Measurements from ENCODE around the gene KCNH1. TPM values are rescaled to one million over a fixed set of nuclear protein-coding genes. Genes with fewer than 3 reads are reported as not detected.

KCNH1 gene
- total and polyA plus RNA-seq, 10 of the 15 experiments (the other 5 are each of a cell fraction or from before 2014, with no cell fraction given), result 0.02 to 0.04 (median 0.04) TPM; not detected in 7

GRCh38 chr1:210900079-210900478 is 233.9 kb downstream of the KCNH1 start:
- no peak overlapping the region for H3K9ac ChIP-seq (ENCODE audit: control insufficient read depth, insufficient read depth, low read length)
- no peaks in the 10 kb centered on the region for H3K79me2 ChIP-seq (ENCODE audit: control insufficient read depth, insufficient read depth, low read length)
- no peak overlapping the region for H2AFZ ChIP-seq (ENCODE audit: control insufficient read depth, low read depth, low read length)
- no peak overlapping the region for H3K4me3 ChIP-seq
- BruUV-seq (replicated peaks), result no TSS peak
- intact Hi-C loops (cut with micrococcal nuclease; ENCODE audit: unreplicated experiment), result no loop called here
- no peaks in the 10 kb centered on the region for H3K36me3 ChIP-seq (ENCODE audit: control insufficient read depth in 2 of 2, insufficient read depth in 2 of 2, low read length in 1 of 2)
- H3K4me2 ChIP-seq (ENCODE audit: control insufficient read depth, insufficient read depth), result no peak overlapping the region
- no peaks in the 10 kb centered on the region for H3K4me1 ChIP-seq (ENCODE audit: control insufficient read depth, insufficient read depth, low read length)
- DNase-seq (ENCODE audit: low read depth, low spot score), result no peak
- ChIA-PET SMC1A (ENCODE audit: uncharacterized antibody, unreplicated experiment) (no interaction called here), CTCF (no interaction called here), POLR2A (no interaction called here), RAD21 (ENCODE audit: unreplicated experiment) (no interaction called here)
- in situ Hi-C loops (cut with MboI), result no loop called here
- H3K27ac ChIP-seq (ENCODE audit: control insufficient read depth, insufficient read depth), result no peak overlapping the region
- no peaks in the 10 kb centered on the region for H4K20me1 ChIP-seq (ENCODE audit: control insufficient read depth, insufficient read depth)
- WGBS (ENCODE audit: insufficient coverage, insufficient replicate concordance, low lambda C conversion rate, missing lambda C conversion rate), result 0% methylated on average over 2 of the region's 2 CpGs
- FAIRE-seq, result no peak
- ATAC-seq, result no peak
- peaks cover 0 to 3% of the 10 kb centered on the region in 2 experiments; a peak in 3 of 4 replicates for H3K27me3 ChIP-seq (replicated peaks in 1 of 2; ENCODE audit: control insufficient read depth in 2 of 2, insufficient read depth in 2 of 2, low read length in 1 of 2)
- TF ChIP-seq SP1 (IDR thresholded peaks at IDR 0.05; ENCODE audit: low read depth, low read length) (no peak), MEF2A (IDR thresholded peaks at IDR 0.05; ENCODE audit: insufficient read depth, low read depth, low read length) (no peak)
- no peaks in the 10 kb centered on the region for H3K9me3 ChIP-seq (replicated peaks; ENCODE audit: control insufficient read depth, insufficient read depth, low read length)

- H3K9ac ChIP-seq (ENCODE audit: control insufficient read depth, insufficient read depth, low read length), result no peak overlapping the region
- ChIA-PET POLR2A (no interaction called here), SMC1A (ENCODE audit: uncharacterized antibody, unreplicated experiment) (no interaction called here), RAD21 (ENCODE audit: unreplicated experiment) (no interaction called here), CTCF (no interaction called here)
- no peaks in the 10 kb centered on the region for H4K20me1 ChIP-seq (ENCODE audit: control insufficient read depth, insufficient read depth)
- ATAC-seq (no peak), FAIRE-seq (no peak), DNase-seq (ENCODE audit: low read depth, low spot score) (no peak)
- WGBS (ENCODE audit: insufficient coverage, insufficient replicate concordance, low lambda C conversion rate, missing lambda C conversion rate), result 0% methylated on average over 2 of the region's 2 CpGs
- no peak overlapping the region for H2AFZ ChIP-seq (ENCODE audit: control insufficient read depth, low read depth, low read length)
- TF ChIP-seq BACH1 (IDR thresholded peaks at IDR 0.05; ENCODE audit: borderline replicate concordance) (no peak), ASH2L (IDR thresholded peaks at IDR 0.05; ENCODE audit: borderline replicate concordance, low read depth) (no peak), LARP7 (IDR thresholded peaks at IDR 0.05) (no peak), NKRF (conservative IDR thresholded peaks at IDR 0.05) (no peak), EED (IDR thresholded peaks at IDR 0.05; ENCODE audit: low read depth) (no peak), SUZ12 (IDR thresholded peaks at IDR 0.05; ENCODE audit: unreplicated experiment) (no peak), IKZF2 (IDR thresholded peaks at IDR 0.05) (no peak), MYB (IDR thresholded peaks at IDR 0.05; ENCODE audit: borderline replicate concordance, low read depth, low read length) (no peak), CREB1 (IDR thresholded peaks at IDR 0.05; ENCODE audit: low read depth) (no peak)
- H3K4me1 ChIP-seq (ENCODE audit: control insufficient read depth, insufficient read depth, low read length), result no peaks in the 10 kb centered on the region
- in situ Hi-C loops (cut with MboI), result no loop called here
- H3K4me3 ChIP-seq, result no peak overlapping the region
- no peaks in the 10 kb centered on the region for H3K36me3 ChIP-seq (ENCODE audit: control insufficient read depth in 2 of 2, insufficient read depth in 2 of 2, low read length in 1 of 2)
- H3K27me3 ChIP-seq (replicated peaks in 1 of 2; ENCODE audit: control insufficient read depth in 2 of 2, insufficient read depth in 2 of 2, low read length in 1 of 2), result peaks cover 0 to 3% of the 10 kb centered on the region in 2 experiments; a peak in 3 of 4 replicates
- no peak overlapping the region for H3K27ac ChIP-seq (ENCODE audit: control insufficient read depth, insufficient read depth)
- BruUV-seq (replicated peaks), result no TSS peak
- intact Hi-C loops (cut with micrococcal nuclease; ENCODE audit: unreplicated experiment), result no loop called here
- H3K9me3 ChIP-seq (replicated peaks; ENCODE audit: control insufficient read depth, insufficient read depth, low read length), result no peaks in the 10 kb centered on the region
- no peak overlapping the region for H3K4me2 ChIP-seq (ENCODE audit: control insufficient read depth, insufficient read depth)
- H3K79me2 ChIP-seq (ENCODE audit: control insufficient read depth, insufficient read depth, low read length), result no peaks in the 10 kb centered on the region
Observed at GRCh38 chr1:210899676-210900075, 234.3 kb downstream of the KCNH1 start.

Data from GM12878 (cell line).